Umbilical cord (tissue), 2 donors: Measurements from ENCODE around the gene TDRD7. TPM values are rescaled to one million over a fixed set of nuclear protein-coding genes. Genes with fewer than 3 reads are reported as not detected.

ENCODE experiments used
- DNase-seq: peaks from one replicate; pipeline ENCODE4 v3.0.0-alpha.2; 2015; ENCODE audit warnings: low spot score
- total RNA-seq: library from RNA; depleted of rRNA; stranded (reverse); fragments of >200 nt; gene quantifications from one replicate; pipeline ENCODE4 v1.2.3, GENCODE V29; 2014; ENCODE audit warnings: low replicate concordance; ENCODE audit not compliant: insufficient read depth

TDRD7 gene
- total RNA-seq, result 4.8 TPM

- DNase-seq, result peak; percentile 78
Observed at GRCh38 chr9:97411789-97412625, at the start of gene TDRD7. Gene TDRD7 (plus strand): TSS chr9:97412096. CDS start chr9:97428466, 16,370 bp downstream.

- DNase-seq, result no peak
Observed at GRCh38 chr9:97362777-97363545, 48.9 kb upstream of the TDRD7 start.

- DNase-seq, result no peak
Observed at GRCh38 chr9:97363661-97364299, 48.1 kb upstream of the TDRD7 start.

- no peak for DNase-seq
Observed at GRCh38 chr9:97364769-97365490, 47.0 kb upstream of the TDRD7 start.

- no peak for DNase-seq
Observed at GRCh38 chr9:97365634-97366033, 46.3 kb upstream of the TDRD7 start.

GRCh38 chr9:97366476-97366875, 45.4 kb upstream of the TDRD7 start:
- no peak for DNase-seq

- no peak for DNase-seq
Observed at GRCh38 chr9:97366889-97367288, 45.0 kb upstream of the TDRD7 start.

- DNase-seq, result no peak
Observed at GRCh38 chr9:97367729-97368128, 44.2 kb upstream of the TDRD7 start.

- no peak for DNase-seq
Observed at GRCh38 chr9:97368964-97369363, 42.9 kb upstream of the TDRD7 start.

- no peak for DNase-seq
Observed at GRCh38 chr9:97372580-97372979, 39.3 kb upstream of the TDRD7 start.

- no peak for DNase-seq
Observed at GRCh38 chr9:97373331-97373730, 38.6 kb upstream of the TDRD7 start.

- no peak for DNase-seq
Observed at GRCh38 chr9:97374811-97375210, 37.1 kb upstream of the TDRD7 start.

- no peak for DNase-seq
Observed at GRCh38 chr9:97376902-97377301, 35.0 kb upstream of the TDRD7 start.

GRCh38 chr9:97382099-97382718, 29.7 kb upstream of the TDRD7 start:
- no peak for DNase-seq

GRCh38 chr9:97384406-97385262, 27.3 kb upstream of the TDRD7 start:
- DNase-seq, result no peak

GRCh38 chr9:97385626-97386264, 26.2 kb upstream of the TDRD7 start:
- DNase-seq, result no peak

- no peak for DNase-seq
Observed at GRCh38 chr9:97386265-97386633, 25.6 kb upstream of the TDRD7 start.

- DNase-seq, result peak; percentile 78
Observed at GRCh38 chr9:97386733-97387503, 25.0 kb upstream of the TDRD7 start.

- no peak for DNase-seq
Observed at GRCh38 chr9:97387504-97387886, 24.4 kb upstream of the TDRD7 start.
